Panc1 (cell line): ENCODE measurements around the gene SLC16A12. TPM values are rescaled to one million over a fixed set of nuclear protein-coding genes. Genes with fewer than 3 reads are reported as not detected.
"Not testable (repeated sequence)": the region's sequence is repeated elsewhere in the genome, so short reads cannot be mapped to it uniquely, and the experiment has no call there.

ENCODE experiments used
- ATAC-seq: fragments of 200-7000 bp; cut with Tn5 transposase; 2 replicates; pipeline ENCODE4 v1.9.1; 2020; ENCODE audit warnings: mild to moderate bottlenecking, moderate library complexity
- BruUV-seq: library from RNA; stranded (reverse); fragments of 400-500 nt; replicated peaks from 2 replicates; lab custom pipeline; 2021; lab: Mats Ljungman, UMichigan
- CTCF ChIA-PET: fragments of 300-600 bp; sonication (Branson Sonifier 250); formaldehyde crosslinking; loops from one replicate; lab custom pipeline; 2022; ENCODE audit warnings: antibody characterized with exemption; lab: Charles Lee
- POLR2A ChIA-PET: fragments of 300-600 bp; sonication (Branson Sonifier 250); formaldehyde crosslinking; loops from one replicate; lab custom pipeline; 2022; ENCODE audit warnings: antibody characterized with exemption; lab: Charles Lee
- DNase-seq: peaks from one replicate; pipeline ENCODE4 v3.0.0-alpha.2; 2010; ENCODE audit warnings: low read depth, low spot score
- H3K27ac ChIP-seq: 2 replicates; pipeline ENCODE4 v1.5.1; 2011; ENCODE audit warnings: mild to moderate bottlenecking, low read length, inconsistent platforms
- H3K27me3 ChIP-seq: fragments of 200-500 bp; sonication (Bioruptor generic); 2 replicates; pipeline ENCODE4 v1.6.0; 2014; ENCODE audit warnings: low read length, inconsistent platforms; ENCODE audit not compliant: control insufficient read depth, insufficient read depth
- H3K36me3 ChIP-seq: fragments of 200-500 bp; sonication (Bioruptor generic); 2 replicates; pipeline ENCODE4 v1.5.1; 2014; ENCODE audit warnings: inconsistent platforms, mild to moderate bottlenecking, low read length, moderate library complexity; ENCODE audit not compliant: control insufficient read depth, insufficient read depth
- H3K4me1 ChIP-seq: 2 replicates; pipeline ENCODE4 v1.5.1; 2011; ENCODE audit warnings: inconsistent platforms, mild to moderate bottlenecking, low read length, moderate library complexity; ENCODE audit not compliant: control insufficient read depth, insufficient read depth
- H3K4me3 ChIP-seq, 2 experiments: 2 replicates each; pipeline ENCODE4 v1.5.1; 2011 to 2012; ENCODE audit warnings: low read depth in 2 of 2, low read length in 2 of 2, mild to moderate bottlenecking in 2 of 2, inconsistent platforms in 1 of 2, moderate library complexity in 1 of 2
- H3K9me3 ChIP-seq: fragments of 200-500 bp; sonication (Bioruptor generic); 2 replicates; pipeline ENCODE4 v1.5.1; 2014; ENCODE audit warnings: low read depth, mild to moderate bottlenecking, inconsistent platforms, low read length, moderate library complexity; ENCODE audit not compliant: control insufficient read depth, insufficient read depth
- POLR2AphosphoS5 ChIP-seq: IDR thresholded peaks from 2 replicates; pipeline ENCODE4 v1.6.1; 2012; ENCODE audit warnings: mild to moderate bottlenecking, low read depth, low read length, moderate library complexity
- REST ChIP-seq, 2 experiments: IDR thresholded peaks; 2 replicates each; pipeline ENCODE4 v1.6.1; 2011 to 2012; ENCODE audit warnings: low read depth in 2 of 2, control low read depth in 1 of 2, low read length in 1 of 2, mild to moderate bottlenecking in 1 of 2, moderate library complexity in 1 of 2; ENCODE audit not compliant: insufficient read depth in 1 of 2
- SIN3A ChIP-seq: IDR thresholded peaks from 2 replicates; pipeline ENCODE4 v1.6.1; 2012; ENCODE audit warnings: low read depth, mild to moderate bottlenecking, low read length, moderate library complexity, borderline replicate concordance; ENCODE audit not compliant: insufficient read depth
- TCF7L2 ChIP-seq: IDR thresholded peaks from 2 replicates; pipeline ENCODE4 v1.6.1; 2011; ENCODE audit warnings: mild to moderate bottlenecking, low read depth, low read length, inconsistent platforms
- in situ Hi-C: cut with HindIII; loops from 2 replicates; pipeline ENCODE4 v1.10.0; 2016; ENCODE audit warnings: low sequenced_read_pairs, low pct_unique_long_range_greater_than_20kb
- intact Hi-C: fragments of 100-400 bp; cut with micrococcal nuclease; formaldehyde crosslinking; loops from one replicate; pipeline ENCODE4 v1.10.0; 2022; ENCODE audit not compliant: unreplicated experiment
- total RNA-seq: library from RNA; stranded (reverse); gene quantifications from one replicate; pipeline ENCODE4 v1.2.1, GENCODE V29; 2021; ENCODE audit not compliant: unreplicated experiment
- TF ChIP-seq, protein P1 (sequence below): fragments of 450-650 bp; IDR thresholded peaks from 2 replicates; pipeline ENCODE4 v1.5.1; 2017; ENCODE audit warnings: mild to moderate bottlenecking

SLC16A12 gene
- total RNA-seq, 1 experiment from 2014 or later, result not detected

- no peaks in the 10 kb centered on the region for H3K9me3 ChIP-seq
- TF ChIP-seq POLR2AphosphoS5 (peak; percentile 51), SIN3A (no peak), TCF7L2 (peak; percentile 52)
- H3K27me3 ChIP-seq, result no peaks in the 10 kb centered on the region
- peak; percentile 66 for DNase-seq
- peak; percentile 94 for ATAC-seq
- intact Hi-C loops, result no loop called here
- BruUV-seq, result TSS peak; percentile 86
- ChIA-PET POLR2A (no interaction called here), CTCF (interaction anchor here (0.5 kb wide), 1 partner anchor 142 kb away, joined by 3 read pairs; no protein-coding TSS in a partner anchor)
- in situ Hi-C loops, result no loop called here
- peaks cover 11% of the 10 kb centered on the region for H3K4me1 ChIP-seq
- no peaks in the 10 kb centered on the region for H3K36me3 ChIP-seq
- peak within 1 kb of the TSS; percentile 87 for H3K27ac ChIP-seq
- peak within 1 kb of the TSS; percentile 66 to 96 for H3K4me3 ChIP-seq
These were observed 121.1 kb downstream of the SLC16A12 start, which contains the start of gene IFIT5 for GRCh38 chr10:89414146-89414878. TSS of gene IFIT5 (plus strand) at chr10:89414568. CDS start at chr10:89414799, 231 bp downstream.

DNA sequence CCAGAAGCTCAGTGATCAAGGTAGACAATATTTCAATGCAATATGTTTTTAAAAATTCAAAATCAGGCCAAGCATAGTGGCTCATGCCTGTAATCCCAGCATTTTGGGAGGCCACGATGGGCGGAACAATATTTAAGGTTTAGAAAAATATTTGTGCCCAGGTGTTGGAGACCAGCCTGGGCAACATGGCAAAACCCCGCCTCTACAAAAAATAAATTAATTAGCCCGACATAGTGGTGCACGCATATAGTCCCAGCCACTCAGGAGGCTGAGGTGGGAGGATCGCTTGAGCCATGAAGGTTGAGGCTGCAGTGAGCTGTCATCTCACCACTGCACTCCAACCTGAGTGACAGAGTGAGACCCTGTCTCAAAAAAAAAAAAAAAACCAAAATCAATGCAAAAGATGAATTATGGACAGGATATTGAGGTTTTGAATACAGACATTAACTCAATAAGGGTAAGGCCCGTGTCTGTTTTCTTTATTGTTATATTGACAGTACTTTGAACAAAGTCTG, 121.9 kb downstream of the SLC16A12 start:
- intact Hi-C loops, result no loop called here
- DNase-seq (no peak), ATAC-seq (no peak)
- no peak for TF ChIP-seq TCF7L2
- no peak for TF ChIP-seq POLR2AphosphoS5
- TF ChIP-seq REST (IDR thresholded peaks at IDR 0.05; ENCODE audit: insufficient read depth in 1 of 2, low read depth in 2 of 2, low read length in 1 of 2), result no peak
- TF ChIP-seq, protein P1, sequence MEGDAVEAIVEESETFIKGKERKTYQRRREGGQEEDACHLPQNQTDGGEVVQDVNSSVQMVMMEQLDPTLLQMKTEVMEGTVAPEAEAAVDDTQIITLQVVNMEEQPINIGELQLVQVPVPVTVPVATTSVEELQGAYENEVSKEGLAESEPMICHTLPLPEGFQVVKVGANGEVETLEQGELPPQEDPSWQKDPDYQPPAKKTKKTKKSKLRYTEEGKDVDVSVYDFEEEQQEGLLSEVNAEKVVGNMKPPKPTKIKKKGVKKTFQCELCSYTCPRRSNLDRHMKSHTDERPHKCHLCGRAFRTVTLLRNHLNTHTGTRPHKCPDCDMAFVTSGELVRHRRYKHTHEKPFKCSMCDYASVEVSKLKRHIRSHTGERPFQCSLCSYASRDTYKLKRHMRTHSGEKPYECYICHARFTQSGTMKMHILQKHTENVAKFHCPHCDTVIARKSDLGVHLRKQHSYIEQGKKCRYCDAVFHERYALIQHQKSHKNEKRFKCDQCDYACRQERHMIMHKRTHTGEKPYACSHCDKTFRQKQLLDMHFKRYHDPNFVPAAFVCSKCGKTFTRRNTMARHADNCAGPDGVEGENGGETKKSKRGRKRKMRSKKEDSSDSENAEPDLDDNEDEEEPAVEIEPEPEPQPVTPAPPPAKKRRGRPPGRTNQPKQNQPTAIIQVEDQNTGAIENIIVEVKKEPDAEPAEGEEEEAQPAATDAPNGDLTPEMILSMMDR, result no peak
- no peak for TF ChIP-seq SIN3A
- Histone ChIP-seq H3K9me3 (no peaks in the 10 kb centered on the region), H3K27ac (peak overlapping the region; percentile 87), H3K4me3 (peak overlapping the region in 1 of 2 experiments; percentile 66; a peak in 2 of 4 replicates), H3K4me1 (peaks cover 11% of the 10 kb centered on the region), H3K36me3 (no peaks in the 10 kb centered on the region), H3K27me3 (no peaks in the 10 kb centered on the region)
- POLR2A ChIA-PET, result interaction anchor here (0.6 kb wide), 1 partner anchor 122 kb away, joined by 3 read pairs; no protein-coding TSS in a partner anchor
- no TSS peak for BruUV-seq
- CTCF ChIA-PET, result interaction anchor here (0.6 kb wide), 1 partner anchor 19 kb away, joined by 3 read pairs; no protein-coding TSS in a partner anchor
- in situ Hi-C loops, result no loop called here

- peaks cover 11% of the 10 kb centered on the region for H3K4me1 ChIP-seq
- POLR2A ChIA-PET, DNase-seq, ATAC-seq, intact Hi-C loops, H3K27ac ChIP-seq, CTCF ChIA-PET, H3K36me3 ChIP-seq, BruUV-seq, H3K4me3 ChIP-seq, in situ Hi-C loops, H3K27me3 ChIP-seq, H3K9me3 ChIP-seq: not testable (repeated sequence)
These were observed 123.1 kb downstream of the SLC16A12 start for GRCh38 chr10:89412276-89412675.

- BruUV-seq, result not testable (repeated sequence)
These were observed 124.3 kb downstream of the SLC16A12 start for GRCh38 chr10:89411135-89411534.

GRCh38 chr10:89410551-89410950, 124.8 kb downstream of the SLC16A12 start:
- in situ Hi-C loops, H3K4me1 ChIP-seq, DNase-seq, H3K27ac ChIP-seq, ATAC-seq, CTCF ChIA-PET, H3K27me3 ChIP-seq, H3K9me3 ChIP-seq, intact Hi-C loops, H3K36me3 ChIP-seq, POLR2A ChIA-PET, BruUV-seq, H3K4me3 ChIP-seq: not testable (repeated sequence)

More at GRCh38 chr10:89411135-89411534, 124.3 kb downstream of the SLC16A12 start:
- H3K27ac ChIP-seq, DNase-seq, intact Hi-C loops, POLR2A ChIA-PET, ATAC-seq, H3K9me3 ChIP-seq, H3K4me3 ChIP-seq, in situ Hi-C loops, CTCF ChIA-PET, H3K27me3 ChIP-seq, H3K36me3 ChIP-seq: not testable (repeated sequence)
- peaks cover 11% of the 10 kb centered on the region for H3K4me1 ChIP-seq
